ES-I3 (cell line): ENCODE data around the gene COX5A.
A peak's percentile ranks its signal among the peaks of the same experiment; 100 is the strongest.
"Not testable (repeated sequence)": the region's sequence is repeated elsewhere in the genome, so short reads cannot be mapped to it uniquely, and the experiment has no call there.

Source experiments
- H3K36me3 ChIP-seq: 2 replicates; pipeline ENCODE4 v1.6.1; 2013; ENCODE audit warnings: mild to moderate bottlenecking, low read length, control low read depth, moderate library complexity; ENCODE audit not compliant: insufficient read depth
- H3K4me1 ChIP-seq: 2 replicates; pipeline ENCODE4 v1.6.1; 2013; ENCODE audit warnings: mild to moderate bottlenecking, control low read depth, low read length; ENCODE audit not compliant: insufficient read depth
- H3K9ac ChIP-seq: 2 replicates; pipeline ENCODE4 v1.6.1; 2013; ENCODE audit warnings: low read depth, mild to moderate bottlenecking, low read length, moderate library complexity
- H3K9me3 ChIP-seq: 2 replicates; pipeline ENCODE4 v1.6.1; 2013; ENCODE audit warnings: mild to moderate bottlenecking, low read length, moderate library complexity; ENCODE audit not compliant: control insufficient read depth, insufficient read depth

The COX5A gene

GRCh38 chr15:74897300-74897701, 40.6 kb downstream of the COX5A start:
- Histone ChIP-seq H3K36me3 (peaks cover 26% of the 10 kb centered on the region), H3K9ac (no peak overlapping the region), H3K9me3 (no peaks in the 10 kb centered on the region), H3K4me1 (no peaks in the 10 kb centered on the region)

DNA sequence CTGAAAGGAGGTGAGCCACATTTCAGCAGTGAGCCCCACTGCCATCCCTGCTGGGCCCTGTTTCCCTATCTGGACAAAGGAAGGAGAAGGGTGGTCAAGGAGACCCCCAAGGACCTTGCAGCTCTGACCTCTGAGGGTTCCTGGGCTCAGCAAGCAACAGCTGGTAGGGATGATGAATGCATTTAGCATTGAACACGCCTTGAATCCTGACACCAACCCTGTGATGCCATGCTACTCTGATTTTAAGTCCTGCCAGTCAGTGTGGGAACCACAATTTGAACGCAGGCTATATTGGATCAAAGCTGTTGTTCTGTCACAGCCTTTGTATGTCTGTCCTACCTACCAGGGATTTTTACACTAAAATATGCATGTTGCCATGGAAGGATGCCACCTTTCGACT, 41.6 kb downstream of the COX5A start:
- Histone ChIP-seq H3K9ac (no peak overlapping the region), H3K4me1 (no peaks in the 10 kb centered on the region), H3K36me3 (peaks cover 24% of the 10 kb centered on the region), H3K9me3 (no peaks in the 10 kb centered on the region)

DNA sequence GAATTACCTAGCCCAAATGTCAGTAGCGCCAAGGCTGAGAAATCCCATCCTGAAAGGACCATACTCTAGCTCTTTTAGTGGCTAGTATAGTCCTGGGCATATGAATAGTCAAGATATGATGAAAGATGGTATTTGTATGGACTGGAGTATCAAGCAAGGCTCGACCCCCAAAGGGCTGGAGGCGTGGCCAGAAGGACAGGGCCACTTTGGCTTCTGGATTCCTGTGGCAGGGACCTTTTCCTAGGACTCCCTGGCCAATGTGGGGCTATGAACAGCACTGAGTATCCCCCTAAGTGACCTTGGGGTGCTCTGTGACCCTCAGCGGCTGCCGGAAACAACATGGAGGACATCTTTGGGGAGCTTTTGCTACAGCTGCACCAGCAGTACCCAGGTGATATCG, 42.0 kb downstream of the COX5A start:
- peaks cover 20% of the 10 kb centered on the region for H3K36me3 ChIP-seq
- no peaks in the 10 kb centered on the region for H3K9me3 ChIP-seq
- no peaks in the 10 kb centered on the region for H3K4me1 ChIP-seq
- no peak overlapping the region for H3K9ac ChIP-seq

DNA sequence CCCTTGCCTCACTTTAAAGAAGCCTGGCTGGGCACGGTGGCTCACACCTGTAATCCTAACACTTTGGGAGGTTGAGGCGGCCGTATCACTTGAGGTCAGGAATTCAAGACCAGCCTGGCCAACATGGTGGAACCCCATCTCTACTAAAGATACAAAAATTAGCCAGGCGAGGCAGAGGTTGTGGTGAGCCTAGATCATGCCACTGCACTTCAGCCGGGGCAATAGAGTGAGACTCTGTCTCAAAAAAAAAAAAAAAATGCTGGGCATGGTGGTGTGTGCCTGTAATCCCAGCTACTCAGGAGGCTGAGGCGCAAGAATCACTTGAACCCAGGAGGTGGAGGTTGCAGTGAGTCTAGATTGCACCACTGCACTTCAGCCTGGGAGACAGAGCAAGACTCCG, 43.5 kb downstream of the COX5A start:
- H3K36me3 ChIP-seq, H3K4me1 ChIP-seq, H3K9me3 ChIP-seq, H3K9ac ChIP-seq: not testable (repeated sequence)

DNA sequence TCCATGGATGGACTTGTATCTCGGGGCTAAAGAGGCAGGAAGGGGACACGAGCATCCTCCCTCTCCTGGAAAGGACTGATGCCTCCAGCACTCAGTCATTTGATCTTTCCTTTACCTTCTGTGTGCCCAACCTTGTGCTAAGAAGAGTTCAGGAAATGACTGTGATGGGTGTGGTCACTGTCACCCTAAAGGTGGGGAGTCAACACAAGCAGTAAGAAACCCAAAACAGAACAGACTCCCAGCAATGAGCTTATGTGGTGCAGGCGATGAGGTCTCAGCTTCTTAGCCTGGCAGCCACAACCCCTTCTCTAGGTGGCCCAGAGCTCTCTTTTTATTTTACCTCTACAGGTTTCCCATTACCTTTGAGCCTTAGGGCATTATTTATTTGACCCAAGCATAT, 44.2 kb downstream of the COX5A start:
- H3K36me3 ChIP-seq = peaks cover 5% of the 10 kb centered on the region
- H3K9ac ChIP-seq = no peak overlapping the region
- no peaks in the 10 kb centered on the region for H3K9me3 ChIP-seq
- H3K4me1 ChIP-seq = peaks cover 6% of the 10 kb centered on the region

DNA sequence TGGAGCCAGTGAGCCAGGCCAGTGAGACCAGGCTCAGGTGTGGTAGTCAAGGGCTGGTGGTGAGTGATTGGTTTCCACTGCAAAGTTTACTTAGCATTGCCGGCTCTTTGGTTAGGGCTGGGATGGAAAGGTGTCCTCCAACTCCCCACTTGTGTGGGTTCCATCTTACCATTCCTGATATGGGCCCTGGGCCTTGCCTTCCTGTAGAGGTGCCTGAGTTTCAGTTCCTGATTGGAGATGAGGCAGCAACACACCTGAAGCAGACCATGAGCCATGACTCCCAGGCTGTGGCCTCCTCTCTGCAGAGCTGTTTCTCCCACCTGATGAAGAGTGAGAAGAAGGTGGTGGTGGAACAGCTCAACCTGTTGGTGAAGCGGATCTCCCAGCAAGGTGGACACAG, 44.9 kb downstream of the COX5A start:
- no peaks in the 10 kb centered on the region for H3K9me3 ChIP-seq
- peaks cover 7% of the 10 kb centered on the region for H3K4me1 ChIP-seq
- no peak overlapping the region for H3K9ac ChIP-seq
- peaks cover 5% of the 10 kb centered on the region for H3K36me3 ChIP-seq

GRCh38 chr15:74892313-74892712, 45.6 kb downstream of the COX5A start:
- H3K36me3 ChIP-seq = peaks cover 5% of the 10 kb centered on the region
- H3K9me3 ChIP-seq = no peaks in the 10 kb centered on the region
- H3K9ac ChIP-seq = no peak overlapping the region
- H3K4me1 ChIP-seq = peaks cover 7% of the 10 kb centered on the region

DNA sequence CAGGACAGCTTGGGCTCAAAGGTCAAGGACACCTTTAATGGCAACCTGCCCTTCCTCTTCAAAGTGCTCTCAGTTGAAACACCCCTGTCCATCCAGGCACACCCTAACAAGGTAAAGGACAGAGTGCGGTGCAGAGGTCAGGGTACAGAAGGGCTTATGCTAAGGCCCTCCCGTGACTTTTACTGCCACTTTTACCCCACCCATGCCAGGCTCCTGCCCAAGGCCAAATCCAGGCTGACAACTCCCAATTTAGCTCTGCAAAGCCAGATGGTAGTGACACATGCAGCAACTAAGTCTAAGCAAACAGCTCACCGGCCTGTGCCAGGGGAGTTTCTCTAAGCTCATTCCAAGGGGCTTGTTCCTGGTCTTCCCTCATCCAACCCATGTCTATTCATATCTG, 46.4 kb downstream of the COX5A start:
- no peak overlapping the region for H3K9ac ChIP-seq

GRCh38 chr15:74890665-74890960, 47.3 kb downstream of the COX5A start:
- Histone ChIP-seq H3K36me3 (peaks cover 5% of the 10 kb centered on the region), H3K9ac (peak overlapping the region; percentile 80), H3K4me1 (peaks cover 7% of the 10 kb centered on the region), H3K9me3 (no peaks in the 10 kb centered on the region)

More for the DNA sequence above, 46.4 kb downstream of the COX5A start:
- Histone ChIP-seq H3K36me3 (peaks cover 5% of the 10 kb centered on the region), H3K4me1 (peaks cover 7% of the 10 kb centered on the region), H3K9me3 (no peaks in the 10 kb centered on the region)

- H3K4me1 ChIP-seq = peaks cover 7% of the 10 kb centered on the region
These were observed 47.8 kb downstream of the COX5A start, which contains the start of gene MPI for GRCh38 chr15:74889883-74890664. Gene MPI, plus strand, starts transcription at chr15:74890042. Its CDS starts 32 bp downstream, at chr15:74890074.

DNA sequence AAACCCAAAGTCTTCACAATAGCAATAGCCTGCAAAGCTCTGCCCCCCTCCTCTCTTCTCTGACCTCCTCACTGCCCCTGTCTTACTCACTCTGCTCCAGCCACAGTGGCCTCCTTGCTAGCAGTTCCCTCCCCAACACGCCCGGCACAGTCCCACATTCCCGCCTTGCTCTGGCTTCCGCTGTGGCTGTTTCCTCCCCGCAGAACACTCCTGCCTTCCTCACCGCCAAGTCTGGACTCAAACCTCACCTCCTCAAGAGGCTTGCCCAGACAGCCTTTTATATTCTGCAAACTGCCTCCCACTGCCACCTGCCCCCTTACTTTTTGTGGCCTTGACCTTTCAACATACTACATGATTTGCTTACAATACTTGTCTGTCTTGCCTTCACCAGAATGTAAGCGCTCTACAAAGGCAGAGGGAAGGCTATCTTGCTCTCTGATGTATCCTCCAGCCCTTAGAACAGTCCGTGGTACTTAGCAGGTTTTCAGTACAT, 48.4 kb downstream of the COX5A start:
- H3K36me3 ChIP-seq = peaks cover 5% of the 10 kb centered on the region; the same call in 1 of the 2 replicates
- H3K9me3 ChIP-seq = no peaks in the 10 kb centered on the region
- peak overlapping the region; percentile 80 for H3K9ac ChIP-seq
- H3K4me1 ChIP-seq = peaks cover 7% of the 10 kb centered on the region

More at GRCh38 chr15:74889883-74890664, 47.8 kb downstream of the COX5A start, which contains the start of gene MPI:
- no peaks in the 10 kb centered on the region for H3K9me3 ChIP-seq
- peaks cover 5% of the 10 kb centered on the region; the same call in 1 of the 2 replicates for H3K36me3 ChIP-seq
- peak within 1 kb of the TSS; percentile 80 for H3K9ac ChIP-seq

DNA sequence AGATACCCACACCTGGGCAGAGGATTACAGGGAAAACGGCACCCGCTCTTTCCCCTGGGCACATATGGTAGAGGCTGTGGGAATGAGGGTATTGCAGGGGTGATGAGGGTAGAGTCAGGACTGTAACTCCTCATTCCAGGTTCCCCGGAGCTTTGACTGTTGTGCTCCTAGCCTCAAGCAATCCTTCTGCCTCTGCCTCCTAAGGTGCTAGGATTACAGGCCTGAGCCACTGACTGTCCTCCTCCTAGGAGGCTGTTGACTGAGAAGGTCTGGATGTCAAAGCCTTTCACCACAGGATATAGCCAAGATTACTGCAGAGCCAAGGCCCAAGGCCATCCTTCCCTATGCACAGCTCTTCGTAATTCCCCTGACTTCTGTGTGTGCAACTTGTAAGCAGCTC, 49.2 kb downstream of the COX5A start:
- Histone ChIP-seq H3K4me1 (peaks cover 7% of the 10 kb centered on the region), H3K9me3 (no peaks in the 10 kb centered on the region), H3K36me3 (peaks cover 5% of the 10 kb centered on the region; the same call in 1 of the 2 replicates), H3K9ac (no peak overlapping the region)

- not testable (repeated sequence) for H3K36me3 ChIP-seq, H3K9ac ChIP-seq, H3K9me3 ChIP-seq, H3K4me1 ChIP-seq
These were observed 50.2 kb downstream of the COX5A start for GRCh38 chr15:74887537-74888193.

- H3K4me1 ChIP-seq = peaks cover 7% of the 10 kb centered on the region
- no peak overlapping the region for H3K9ac ChIP-seq
- H3K36me3 ChIP-seq = no peaks in the 10 kb centered on the region
- peaks cover 6% of the 10 kb centered on the region for H3K9me3 ChIP-seq
These were observed 52.4 kb downstream of the COX5A start for GRCh38 chr15:74885461-74885860.
